ENCODE data around the gene ZFAND2A. TPM values are rescaled to one million over a fixed set of nuclear protein-coding genes. Genes with fewer than 3 reads are reported as not detected.
"Not testable (repeated sequence)": the region's sequence is repeated elsewhere in the genome, so short reads cannot be mapped to it uniquely, and the experiment has no call there.

The ZFAND2A gene
- total RNA-seq, 1 experiment from 2014 or later, result 28.4 TPM

- ChIA-PET POLR2A (ENCODE audit: unreplicated experiment) (no interaction called here), CTCF (no interaction called here)
- no peaks in the 10 kb centered on the region for H3K36me3 ChIP-seq (ENCODE audit: low read depth, low read length)
- no peak for DNase-seq
- TF ChIP-seq EZH2phosphoT487 (IDR thresholded peaks at IDR 0.05; ENCODE audit: borderline replicate concordance, low read length) (no peak), EZH2 (IDR thresholded peaks at IDR 0.05; ENCODE audit: low read length, unreplicated experiment) (no peak), CTCF (conservative IDR thresholded peaks at IDR 0.05; ENCODE audit: low read depth, low read length) (no peak)
- H3K4me1 ChIP-seq (ENCODE audit: insufficient read depth, low read length), result peaks cover 3% of the 10 kb centered on the region; the same call in 1 of the 2 replicates
- no peak for ATAC-seq
- no peak overlapping the region for H3K4me3 ChIP-seq (ENCODE audit: low read length)
- H3K9me2 ChIP-seq (replicated peaks; ENCODE audit: low read length), result no peaks in the 10 kb centered on the region
- H3K27ac ChIP-seq (ENCODE audit: low read length), result no peak overlapping the region
- BruUV-seq (replicated peaks), result no TSS peak
- intact Hi-C loops (cut with micrococcal nuclease), result no loop called here
- no peaks in the 10 kb centered on the region for H4K20me1 ChIP-seq (ENCODE audit: low read length)
- no peaks in the 10 kb centered on the region for H3K9me3 ChIP-seq (ENCODE audit: low read length)
- H3K4me2 ChIP-seq (ENCODE audit: low read length), result no peak overlapping the region
- no peaks in the 10 kb centered on the region for H3K79me2 ChIP-seq (ENCODE audit: low read length)
- H3K9ac ChIP-seq (ENCODE audit: low read length), result no peak overlapping the region
- no peaks in the 10 kb centered on the region for H3K27me3 ChIP-seq (ENCODE audit: low read length)
- no peaks in the 10 kb centered on the region for H3F3A ChIP-seq (ENCODE audit: low read length, unreplicated experiment)
- no peak overlapping the region for H2AFZ ChIP-seq (ENCODE audit: low read length)
Observed at GRCh38 chr7:1200045-1200444, 40.0 kb upstream of the ZFAND2A start.

GRCh38 chr7:1197997-1198625 is 38.1 kb upstream of the ZFAND2A start:
- Histone ChIP-seq H3K27ac (ENCODE audit: low read length) (peak overlapping the region; percentile 41), H3K4me2 (ENCODE audit: low read length) (peak overlapping the region; percentile 76), H3F3A (ENCODE audit: low read length, unreplicated experiment) (no peaks in the 10 kb centered on the region), H3K36me3 (ENCODE audit: low read depth, low read length) (no peaks in the 10 kb centered on the region), H3K27me3 (ENCODE audit: low read length) (no peaks in the 10 kb centered on the region), H3K4me3 (ENCODE audit: low read length) (peak overlapping the region; percentile 37; the same call in 1 of the 2 replicates), H3K9me2 (replicated peaks; ENCODE audit: low read length) (no peaks in the 10 kb centered on the region), H3K4me1 (ENCODE audit: insufficient read depth, low read length) (peaks cover 6% of the 10 kb centered on the region; the same call in 1 of the 2 replicates), H2AFZ (ENCODE audit: low read length) (peak overlapping the region; percentile 71), H4K20me1 (ENCODE audit: low read length) (no peaks in the 10 kb centered on the region), H3K79me2 (ENCODE audit: low read length) (no peaks in the 10 kb centered on the region), H3K9ac (ENCODE audit: low read length) (no peak overlapping the region), H3K9me3 (ENCODE audit: low read length) (no peaks in the 10 kb centered on the region)
- CTCF ChIA-PET, result interaction anchor here (0.6 kb wide), 1 partner anchor 9 kb away, joined by 4 read pairs; no protein-coding TSS in a partner anchor
- no TSS peak for BruUV-seq (replicated peaks)
- POLR2A ChIA-PET (ENCODE audit: unreplicated experiment), result interaction anchor here (0.6 kb wide), 1 partner anchor 819 kb away, joined by 3 read pairs; no protein-coding TSS in a partner anchor
- DNase-seq (peak; percentile 69), ATAC-seq (peak; percentile 75)
- TF ChIP-seq CTCF (conservative IDR thresholded peaks at IDR 0.05; ENCODE audit: low read depth, low read length), result no peak
- no peak for TF ChIP-seq EZH2 (IDR thresholded peaks at IDR 0.05; ENCODE audit: low read length, unreplicated experiment)
- no peak for TF ChIP-seq EZH2phosphoT487 (IDR thresholded peaks at IDR 0.05; ENCODE audit: borderline replicate concordance, low read length)
- intact Hi-C loops (cut with micrococcal nuclease), result no loop called here

- TF ChIP-seq EZH2 (IDR thresholded peaks at IDR 0.05; ENCODE audit: low read length, unreplicated experiment), result no peak
- TF ChIP-seq CTCF (conservative IDR thresholded peaks at IDR 0.05; ENCODE audit: low read depth, low read length), result no peak
- TF ChIP-seq EZH2phosphoT487 (IDR thresholded peaks at IDR 0.05; ENCODE audit: borderline replicate concordance, low read length), result no peak
- H3K4me3 ChIP-seq (ENCODE audit: low read length), result no peak overlapping the region
- H3K9me2 ChIP-seq (replicated peaks; ENCODE audit: low read length), result no peaks in the 10 kb centered on the region
- BruUV-seq (replicated peaks), result no TSS peak
- intact Hi-C loops (cut with micrococcal nuclease), result no loop called here
- no peak overlapping the region for H2AFZ ChIP-seq (ENCODE audit: low read length)
- no peak for ATAC-seq
- H3K79me2 ChIP-seq (ENCODE audit: low read length), result no peaks in the 10 kb centered on the region
- ChIA-PET CTCF (no interaction called here), POLR2A (ENCODE audit: unreplicated experiment) (no interaction called here)
- H3K4me1 ChIP-seq (ENCODE audit: insufficient read depth, low read length), result peaks cover 10% of the 10 kb centered on the region; the same call in 1 of the 2 replicates
- H3K9ac ChIP-seq (ENCODE audit: low read length), result no peak overlapping the region
- H4K20me1 ChIP-seq (ENCODE audit: low read length), result no peaks in the 10 kb centered on the region
- no peaks in the 10 kb centered on the region for H3K9me3 ChIP-seq (ENCODE audit: low read length)
- no peak overlapping the region for H3K4me2 ChIP-seq (ENCODE audit: low read length)
- H3F3A ChIP-seq (ENCODE audit: low read length, unreplicated experiment), result no peaks in the 10 kb centered on the region
- no peaks in the 10 kb centered on the region for H3K36me3 ChIP-seq (ENCODE audit: low read depth, low read length)
- no peaks in the 10 kb centered on the region for H3K27me3 ChIP-seq (ENCODE audit: low read length)
- no peak overlapping the region for H3K27ac ChIP-seq (ENCODE audit: low read length)
- no peak for DNase-seq
Observed at GRCh38 chr7:1196950-1197349, 37.0 kb upstream of the ZFAND2A start.

GRCh38 chr7:1196441-1196840 is 36.4 kb upstream of the ZFAND2A start:
- ATAC-seq; CTCF ChIA-PET; H3K79me2 ChIP-seq (ENCODE audit: low read length); H3K4me2 ChIP-seq (ENCODE audit: low read length); H3K27me3 ChIP-seq (ENCODE audit: low read length); H3F3A ChIP-seq (ENCODE audit: low read length, unreplicated experiment); BruUV-seq (replicated peaks); H3K9me2 ChIP-seq (replicated peaks; ENCODE audit: low read length); H2AFZ ChIP-seq (ENCODE audit: low read length); POLR2A ChIA-PET (ENCODE audit: unreplicated experiment); H4K20me1 ChIP-seq (ENCODE audit: low read length); H3K36me3 ChIP-seq (ENCODE audit: low read depth, low read length); H3K9me3 ChIP-seq (ENCODE audit: low read length); intact Hi-C loops (cut with micrococcal nuclease); H3K27ac ChIP-seq (ENCODE audit: low read length); H3K4me3 ChIP-seq (ENCODE audit: low read length); H3K9ac ChIP-seq (ENCODE audit: low read length); DNase-seq: not testable (repeated sequence)
- H3K4me1 ChIP-seq (ENCODE audit: insufficient read depth, low read length), result peaks cover 10% of the 10 kb centered on the region; the same call in 1 of the 2 replicates
